ENCODE results near the gene KAT8. TPM values are rescaled to one million over a fixed set of nuclear protein-coding genes. Genes with fewer than 3 reads are reported as not detected.

Gene KAT8
- total RNA-seq, 2 donors from 2014 or later = 51.0 to 55.8 TPM

- H3K27me3 Mint-ChIP-seq (ENCODE audit: insufficient read depth) = no peaks in the 10 kb centered on the region
- H3K36me3 ChIP-seq (ENCODE audit: control insufficient read depth, insufficient read depth, low read length) = peaks cover 31% of the 10 kb centered on the region
- peaks cover 24% of the 10 kb centered on the region for H3K4me1 Mint-ChIP-seq
- no peaks in the 10 kb centered on the region for H3K4me1 ChIP-seq (ENCODE audit: control insufficient read depth, insufficient read depth, low read length)
- peak overlapping the region; percentile 94 for H3K4me3 Mint-ChIP-seq
- DNase-seq = no peak
- WGBS, 2 experiments (ENCODE audit: insufficient coverage in 1 of 2, insufficient read length in 1 of 2) = 8 to 13% methylated on average over 18 to 27 of the region's 27 CpGs
- H3K9ac ChIP-seq (ENCODE audit: extremely low read depth, low read length, poor library complexity, severe bottlenecking) = peak overlapping the region; percentile 96
- peaks cover 34% of the 10 kb centered on the region for H3K36me3 Mint-ChIP-seq (ENCODE audit: low read depth)
- H3K9me3 ChIP-seq (ENCODE audit: control insufficient read depth, low read length) = no peaks in the 10 kb centered on the region
- no peaks in the 10 kb centered on the region for H3K9me3 Mint-ChIP-seq
- no peak for TF ChIP-seq CTCF (conservative IDR thresholded peaks at IDR 0.05)
- peak overlapping the region; percentile 97 for H3K4me3 ChIP-seq (ENCODE audit: low read length)
- H3K27ac Mint-ChIP-seq = peak overlapping the region; percentile 100
- peak overlapping the region; percentile 99 for H3K27ac ChIP-seq (ENCODE audit: low read depth, low read length)
- H3K27me3 ChIP-seq (ENCODE audit: control insufficient read depth, insufficient read depth, low read length, poor library complexity, severe bottlenecking) = no peaks in the 10 kb centered on the region
Measured at GRCh38 chr16:31179219-31179746, 61.8 kb downstream of the KAT8 start.

GRCh38 chr16:31179747-31180459 is 62.4 kb downstream of the KAT8 start, which contains the start of gene FUS:
Gene FUS, plus strand, starts transcription at chr16:31180139. Its CDS starts 76 bp downstream, at chr16:31180215.
- peak; percentile 93 for DNase-seq
- Histone ChIP-seq H3K4me1 (ENCODE audit: control insufficient read depth, insufficient read depth, low read length) (no peaks in the 10 kb centered on the region), H3K27ac (ENCODE audit: low read depth, low read length) (peak within 1 kb of the TSS; percentile 99), H3K4me3 (ENCODE audit: low read length) (peak within 1 kb of the TSS; percentile 97), H3K36me3 (ENCODE audit: control insufficient read depth, insufficient read depth, low read length) (peaks cover 36% of the 10 kb centered on the region), H3K9ac (ENCODE audit: extremely low read depth, low read length, poor library complexity, severe bottlenecking) (peak within 1 kb of the TSS; percentile 96), H3K9me3 (ENCODE audit: control insufficient read depth, low read length) (no peaks in the 10 kb centered on the region), H3K27me3 (ENCODE audit: control insufficient read depth, insufficient read depth, low read length, poor library complexity, severe bottlenecking) (no peaks in the 10 kb centered on the region)
- H3K9me3 Mint-ChIP-seq = no peaks in the 10 kb centered on the region
- H3K4me3 Mint-ChIP-seq = peak within 1 kb of the TSS; percentile 94
- H3K27me3 Mint-ChIP-seq (ENCODE audit: insufficient read depth) = no peaks in the 10 kb centered on the region
- H3K36me3 Mint-ChIP-seq (ENCODE audit: low read depth) = peaks cover 39% of the 10 kb centered on the region
- no peak for TF ChIP-seq CTCF (conservative IDR thresholded peaks at IDR 0.05)
- peaks cover 27% of the 10 kb centered on the region for H3K4me1 Mint-ChIP-seq
- 0 to 1% methylated on average over 18 to 69 of the region's 69 CpGs for whole genome bisulfite sequencing, 2 experiments (ENCODE audit: insufficient coverage in 1 of 2, insufficient read length in 1 of 2)
- H3K27ac Mint-ChIP-seq = peak within 1 kb of the TSS; percentile 100

Other genes with a start within 250 kb of the KAT8 start
- gene BCL7C, start 223.6 kb upstream of the KAT8 start, total RNA-seq = 10 to 100 TPM; 64.7 to 67.6 TPM
- 1 to 10 TPM; 3.1 to 3.3 TPM for gene CTF1, start 221.1 kb upstream of the KAT8 start, total RNA-seq
- gene FBXL19, start 194.1 kb upstream of the KAT8 start, total RNA-seq = 10 to 100 TPM; 74.0 to 84.3 TPM
- gene ORAI3, start 168.6 kb upstream of the KAT8 start, total RNA-seq = 10 to 100 TPM; 16.9 to 17.7 TPM
- 10 to 100 TPM; 23.8 to 25.0 TPM for gene SETD1A, start 159.9 kb upstream of the KAT8 start, total RNA-seq
- gene HSD3B7, start 132.5 kb upstream of the KAT8 start, total RNA-seq = 1 to 10 TPM; 4.1 to 4.8 TPM
- 1 to 10 TPM; 3.2 to 7.0 TPM for gene STX1B, start 107.0 kb upstream of the KAT8 start, total RNA-seq
- 10 to 100 TPM; 34.4 to 37.6 TPM for gene STX4, start 84.1 kb upstream of the KAT8 start, total RNA-seq
- 10 to 100 TPM; 11.2 to 12.6 TPM for gene ZNF668, start 43.4 kb upstream of the KAT8 start, total RNA-seq
- gene ZNF646, start 43.2 kb upstream of the KAT8 start, total RNA-seq = 10 to 100 TPM; 24.9 to 29.2 TPM
- gene PRSS53, start 28.7 kb upstream of the KAT8 start, total RNA-seq = 1 to 10 TPM; 1.7 to 2.8 TPM
- gene VKORC1, start 22.9 kb upstream of the KAT8 start, total RNA-seq = 10 to 100 TPM; 53.7 to 63.0 TPM
- gene BCKDK, start 9.3 kb upstream of the KAT8 start, total RNA-seq = 10 to 100 TPM; 47.0 to 57.7 TPM
- gene PRSS8, start 18.1 kb downstream of the KAT8 start, total RNA-seq = 10 to 100 TPM; 79.7 to 80.1 TPM
- under 1 TPM; 0.22 to 0.71 TPM for gene PRSS36, start 32.4 kb downstream of the KAT8 start, total RNA-seq
- 100 to 1,000 TPM; 698 to 827 TPM for gene FUS, start 62.5 kb downstream of the KAT8 start, total RNA-seq
- 10 to 100 TPM; 26.3 to 29.8 TPM for gene PYCARD, start 85.1 kb downstream of the KAT8 start, total RNA-seq
- gene TRIM72, start 96.5 kb downstream of the KAT8 start, total RNA-seq = under 1 TPM; 0.15 to 0.20 TPM
- not detected for gene PYDC1, start 99.5 kb downstream of the KAT8 start, total RNA-seq
- gene ITGAM, start 142.3 kb downstream of the KAT8 start, total RNA-seq = under 1 TPM; 0.57 to 0.69 TPM
- gene ITGAX, start 237.5 kb downstream of the KAT8 start, total RNA-seq = under 1 TPM in 1 of 2 donors, not detected in 1; 0.22 TPM

Data from endodermal cell (in vitro differentiated cells).